ENCODE results near the gene BCAS1.

GRCh38 chr20:53989401-53989800 lies 81.0 kb downstream of the BCAS1 start:
- TF ChIP-seq, protein P1, sequence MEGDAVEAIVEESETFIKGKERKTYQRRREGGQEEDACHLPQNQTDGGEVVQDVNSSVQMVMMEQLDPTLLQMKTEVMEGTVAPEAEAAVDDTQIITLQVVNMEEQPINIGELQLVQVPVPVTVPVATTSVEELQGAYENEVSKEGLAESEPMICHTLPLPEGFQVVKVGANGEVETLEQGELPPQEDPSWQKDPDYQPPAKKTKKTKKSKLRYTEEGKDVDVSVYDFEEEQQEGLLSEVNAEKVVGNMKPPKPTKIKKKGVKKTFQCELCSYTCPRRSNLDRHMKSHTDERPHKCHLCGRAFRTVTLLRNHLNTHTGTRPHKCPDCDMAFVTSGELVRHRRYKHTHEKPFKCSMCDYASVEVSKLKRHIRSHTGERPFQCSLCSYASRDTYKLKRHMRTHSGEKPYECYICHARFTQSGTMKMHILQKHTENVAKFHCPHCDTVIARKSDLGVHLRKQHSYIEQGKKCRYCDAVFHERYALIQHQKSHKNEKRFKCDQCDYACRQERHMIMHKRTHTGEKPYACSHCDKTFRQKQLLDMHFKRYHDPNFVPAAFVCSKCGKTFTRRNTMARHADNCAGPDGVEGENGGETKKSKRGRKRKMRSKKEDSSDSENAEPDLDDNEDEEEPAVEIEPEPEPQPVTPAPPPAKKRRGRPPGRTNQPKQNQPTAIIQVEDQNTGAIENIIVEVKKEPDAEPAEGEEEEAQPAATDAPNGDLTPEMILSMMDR (IDR thresholded peaks at IDR 0.05): no peak
- TF ChIP-seq POLR2A (IDR thresholded peaks at IDR 0.05): no peak

Data from adrenal gland (tissue), 5 donors.